ENCODE results near the gene GRPEL2. TPM values are rescaled to one million over a fixed set of nuclear protein-coding genes. Genes with fewer than 3 reads are reported as not detected.

The GRPEL2 gene, protein sequence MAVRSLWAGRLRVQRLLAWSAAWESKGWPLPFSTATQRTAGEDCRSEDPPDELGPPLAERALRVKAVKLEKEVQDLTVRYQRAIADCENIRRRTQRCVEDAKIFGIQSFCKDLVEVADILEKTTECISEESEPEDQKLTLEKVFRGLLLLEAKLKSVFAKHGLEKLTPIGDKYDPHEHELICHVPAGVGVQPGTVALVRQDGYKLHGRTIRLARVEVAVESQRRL
- total RNA-seq (10 to 100 TPM; 19.2 to 20.2 TPM), polyA plus RNA-seq (10 to 100 TPM in 1 of 2 donors, 1 to 10 TPM in 1; 6.6 to 12.7 TPM)
- long read RNA-seq, donor 1, full-length matches to known transcripts, result 6 of 6 reads
- long read RNA-seq, donor 1, partial matches to known transcripts, result 0 of 6 reads
- long read RNA-seq, donor 1, other reads (novel, unspliced or antisense), result 0 of 6 reads
- long read RNA-seq, donor 2, full-length matches to known transcripts, result 2 of 2 reads
- long read RNA-seq, donor 2, partial matches to known transcripts, result 0 of 2 reads
- long read RNA-seq, donor 2, other reads (novel, unspliced or antisense), result 0 of 2 reads
- long read RNA-seq, donor 3, full-length matches to known transcripts, result 2 of 2 reads
- long read RNA-seq, donor 3, partial matches to known transcripts, result 0 of 2 reads
- long read RNA-seq, donor 3, other reads (novel, unspliced or antisense), result 0 of 2 reads
- long read RNA-seq, donor 4, full-length matches to known transcripts, result 1 of 1 reads
- long read RNA-seq, donor 4, partial matches to known transcripts, result 0 of 1 reads
- long read RNA-seq, donor 4, other reads (novel, unspliced or antisense), result 0 of 1 reads
- long read RNA-seq, donor 5, full-length matches to known transcripts, result 3 of 39 reads
- long read RNA-seq, donor 5, partial matches to known transcripts, result 36 of 39 reads
- long read RNA-seq, donor 5, other reads (novel, unspliced or antisense), result 0 of 39 reads

DNA sequence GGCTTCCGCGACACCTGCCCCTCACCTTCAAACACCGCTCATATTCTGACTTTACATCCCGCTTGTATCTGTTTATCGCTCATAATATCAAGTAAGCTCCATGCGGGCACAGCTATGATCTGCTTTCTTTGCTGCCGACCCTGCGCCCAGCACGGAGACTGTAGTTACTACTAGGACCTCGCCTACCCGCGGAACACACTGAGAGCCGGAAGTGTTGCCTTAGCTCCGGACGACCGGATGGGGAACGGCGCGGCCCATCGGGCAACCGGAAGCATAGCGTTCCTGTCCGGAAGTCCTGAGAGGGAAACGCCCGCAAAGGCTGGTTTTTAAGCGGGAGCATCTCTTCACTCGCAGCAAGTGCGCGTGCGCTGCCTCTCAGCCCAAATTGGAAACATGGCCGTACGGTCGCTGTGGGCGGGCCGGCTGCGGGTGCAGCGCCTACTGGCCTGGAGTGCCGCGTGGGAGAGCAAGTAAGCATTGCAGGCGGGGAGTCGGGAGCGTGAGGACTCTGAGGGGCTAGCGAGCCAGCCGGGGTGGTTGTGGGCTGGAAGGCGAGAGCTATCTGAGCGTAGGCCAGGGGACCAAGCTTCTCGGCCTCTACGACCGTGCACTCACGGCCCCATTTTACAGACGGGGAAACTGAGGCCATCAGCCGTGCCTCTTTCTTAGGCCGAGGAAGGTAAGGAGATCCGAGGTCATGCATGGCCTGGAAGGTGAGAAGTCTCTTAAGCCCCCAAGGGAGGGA is at the start of gene GRPEL2:
GRPEL2 (plus strand) TSS at position 353 of the 745 bp plus-strand sequence; CDS start at position 394, 41 bp downstream.
- WGBS, 2 donors, result 1 to 2% methylated on average over 54 of the region's 54 CpGs
- peak; percentile 97 for ATAC-seq (ENCODE audit: insufficient read depth, low FRiP score)

DNA sequence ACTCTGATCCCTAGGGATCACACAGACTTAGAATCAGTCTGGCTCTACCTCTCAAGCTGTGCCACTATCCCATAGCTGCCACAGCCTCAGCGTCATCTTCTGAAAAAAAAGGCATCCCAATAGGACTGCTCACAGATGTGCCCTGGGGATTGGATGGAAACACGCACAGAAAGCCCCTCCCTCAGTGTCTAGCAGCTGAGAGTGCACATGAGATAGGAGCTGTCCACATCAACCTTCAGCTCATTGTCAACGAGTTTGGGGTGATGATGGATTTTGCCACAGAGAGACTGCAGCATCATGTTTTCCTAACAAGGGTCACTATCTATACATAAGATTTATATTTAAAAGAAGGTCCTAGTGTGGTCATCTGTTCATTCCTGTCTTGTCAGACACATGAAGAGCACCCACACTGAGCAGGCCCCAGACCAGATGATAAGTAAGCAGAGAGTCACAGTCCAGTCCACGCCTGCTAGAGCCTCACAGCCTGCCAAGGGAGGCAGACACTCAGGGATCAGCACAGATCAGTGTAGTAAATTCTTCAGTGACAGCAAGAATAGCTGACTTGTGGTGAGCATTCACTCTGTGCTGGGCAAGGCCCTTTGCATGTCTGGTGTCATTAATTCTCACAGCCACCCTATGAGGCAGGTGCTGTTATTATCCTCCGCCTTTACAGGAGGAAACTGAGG is 47.8 kb upstream of the GRPEL2 start:
- Histone ChIP-seq H3K36me3 (ENCODE audit: control insufficient read depth in 4 of 4, insufficient read depth in 4 of 4, low read length in 4 of 4) (no peaks in the 10 kb centered on the region), H3K9me3 (ENCODE audit: control insufficient read depth in 4 of 4, insufficient read depth in 3 of 4, low read length in 3 of 4) (no peaks in the 10 kb centered on the region), H3K27ac (ENCODE audit: low read depth in 1 of 2, low read length in 1 of 2) (peak overlapping the region; percentile 64 to 78), H3K27me3 (ENCODE audit: control insufficient read depth in 3 of 3, insufficient read depth in 3 of 3, low read length in 2 of 3) (no peaks in the 10 kb centered on the region), H3K4me3 (no peak overlapping the region), H3K4me1 (ENCODE audit: control insufficient read depth in 5 of 5, insufficient read depth in 5 of 5, low read length in 5 of 5) (peaks cover 0 to 40% (median 26%) of the 10 kb centered on the region in 5 donors), H3K9ac (ENCODE audit: insufficient read depth in 1 of 2, low read length in 2 of 2) (no peak overlapping the region)
- no peak for DNase-seq
- no peak for TF ChIP-seq CTCF (IDR thresholded peaks at IDR 0.05; ENCODE audit: control extremely low read depth, extremely low read depth)
- WGBS, 2 donors, result 75 to 83% methylated on average over 5 of the region's 5 CpGs
- no peak for ATAC-seq (ENCODE audit: insufficient read depth, low FRiP score)

More for the DNA sequence above, at the start of gene GRPEL2:
- peak within 1 kb of the TSS; percentile 89 to 92 for H3K27ac ChIP-seq (ENCODE audit: low read depth in 1 of 2, low read length in 1 of 2)
- peak; percentile 97 to 99 (median 98) for DNase-seq
- H3K27me3 ChIP-seq (ENCODE audit: control insufficient read depth in 3 of 3, insufficient read depth in 3 of 3, low read length in 2 of 3), result no peaks in the 10 kb centered on the region
- H3K4me3 ChIP-seq, result peak within 1 kb of the TSS; percentile 93
- no peak for TF ChIP-seq CTCF (IDR thresholded peaks at IDR 0.05; ENCODE audit: control extremely low read depth, extremely low read depth)
- H3K36me3 ChIP-seq (ENCODE audit: control insufficient read depth in 4 of 4, insufficient read depth in 4 of 4, low read length in 4 of 4), result peaks cover 13 to 28% (median 27%) of the 10 kb centered on the region in 4 donors
- no peaks in the 10 kb centered on the region for H3K9me3 ChIP-seq (ENCODE audit: control insufficient read depth in 4 of 4, insufficient read depth in 3 of 4, low read length in 3 of 4)
- peak within 1 kb of the TSS; percentile 50 to 90 for H3K9ac ChIP-seq (ENCODE audit: insufficient read depth in 1 of 2, low read length in 2 of 2)
- peaks cover 0 to 18% (median 3%) of the 10 kb centered on the region in 5 donors for H3K4me1 ChIP-seq (ENCODE audit: control insufficient read depth in 5 of 5, insufficient read depth in 5 of 5, low read length in 5 of 5)

GRCh38 chr5:149298163-149298562 is 47.1 kb upstream of the GRPEL2 start:
- H3K4me1 ChIP-seq (ENCODE audit: control insufficient read depth in 5 of 5, insufficient read depth in 5 of 5, low read length in 5 of 5), result peaks cover 0 to 40% (median 26%) of the 10 kb centered on the region in 5 donors
- no peaks in the 10 kb centered on the region for H3K9me3 ChIP-seq (ENCODE audit: control insufficient read depth in 4 of 4, insufficient read depth in 3 of 4, low read length in 3 of 4)
- no peaks in the 10 kb centered on the region for H3K27me3 ChIP-seq (ENCODE audit: control insufficient read depth in 3 of 3, insufficient read depth in 3 of 3, low read length in 2 of 3)
- H3K9ac ChIP-seq (ENCODE audit: insufficient read depth in 1 of 2, low read length in 2 of 2), result no peak overlapping the region
- H3K27ac ChIP-seq (ENCODE audit: low read depth in 1 of 2, low read length in 1 of 2), result peak overlapping the region; percentile 64 to 78
- DNase-seq (no peak), ATAC-seq (ENCODE audit: insufficient read depth, low FRiP score) (no peak)
- no peak overlapping the region for H3K4me3 ChIP-seq
- WGBS, 2 donors, result 42 to 46% methylated on average over 1 of the region's 1 CpG
- H3K36me3 ChIP-seq (ENCODE audit: control insufficient read depth in 4 of 4, insufficient read depth in 4 of 4, low read length in 4 of 4), result no peaks in the 10 kb centered on the region
- TF ChIP-seq CTCF (IDR thresholded peaks at IDR 0.05; ENCODE audit: control extremely low read depth, extremely low read depth), result no peak

All from lung (tissue), 16 donors.